Cardiac muscle cell (in vitro differentiated cells and primary cell): ENCODE measurements around the gene ASB18. TPM values are rescaled to one million over a fixed set of nuclear protein-coding genes. Genes with fewer than 3 reads are reported as not detected.
"Not testable (repeated sequence)": the region's sequence is repeated elsewhere in the genome, so short reads cannot be mapped to it uniquely, and the experiment has no call there.

Source experiments
- DNase-seq, 2 donors: peaks; one replicate each; pipeline versions ENCODE4 v3.0.0 to v3.0.0-alpha.2; 2010 to 2017; ENCODE audit warnings: low read depth in 1 of 2, low spot score in 1 of 2
- H3K27ac ChIP-seq: fragments of 200-600 bp; sonication (generic); 2 replicates; pipeline ENCODE4 v1.5.1; 2016
- H3K27me3 ChIP-seq: fragments of 200-600 bp; sonication (generic); 2 replicates; pipeline ENCODE4 v1.6.0; 2016; ENCODE audit warnings: control low read depth
- H3K36me3 ChIP-seq: fragments of 200-600 bp; sonication (generic); 2 replicates; pipeline ENCODE4 v1.5.1; 2016; ENCODE audit warnings: control low read depth
- H3K4me1 ChIP-seq: fragments of 200-600 bp; sonication (generic); 2 replicates; pipeline ENCODE4 v1.8.1; 2017; ENCODE audit warnings: low read depth, mild to moderate bottlenecking, mixed run types
- H3K4me3 ChIP-seq: fragments of 200-600 bp; sonication (generic); 2 replicates; pipeline ENCODE4 v1.5.1; 2016; ENCODE audit warnings: mild to moderate bottlenecking
- H3K9me3 ChIP-seq: fragments of 200-600 bp; sonication (generic); 2 replicates; pipeline ENCODE4 v1.5.1; 2017; ENCODE audit warnings: low read depth, mild to moderate bottlenecking, control low read depth
- CTCF ChIP-seq: IDR thresholded peaks from 2 replicates; pipeline ENCODE4 v1.5.1; 2012; ENCODE audit warnings: low read depth, mild to moderate bottlenecking, low read length
- polyA plus RNA-seq: library from polyadenylated mRNA; unstranded; fragments of >200 nt; fragmentation: Nextera tagmentation; extraction: Ambion mirVana; gene quantifications from 2 replicates; pipeline ENCODE4 v1.2.1, GENCODE V29; 2016
- total RNA-seq: library from RNA; depleted of rRNA; stranded (reverse); fragments of >200 nt; gene quantifications from 2 replicates; pipeline ENCODE4 v1.2.3, GENCODE V29; 2016

ASB18 gene
- total and polyA plus RNA-seq, 2 experiments from 2014 or later: 0.70 TPM; not detected in 1

- DNase-seq: no peak
- no peak overlapping the region for H3K27ac ChIP-seq
- no peaks in the 10 kb centered on the region for H3K9me3 ChIP-seq
- H3K4me3 ChIP-seq: no peak overlapping the region
- H3K27me3 ChIP-seq: peaks cover 13% of the 10 kb centered on the region
- H3K4me1 ChIP-seq: no peaks in the 10 kb centered on the region
- no peaks in the 10 kb centered on the region for H3K36me3 ChIP-seq
- TF ChIP-seq CTCF: no peak
These were observed 26.7 kb upstream of the ASB18 start for GRCh38 chr2:236290742-236291425.

DNA sequence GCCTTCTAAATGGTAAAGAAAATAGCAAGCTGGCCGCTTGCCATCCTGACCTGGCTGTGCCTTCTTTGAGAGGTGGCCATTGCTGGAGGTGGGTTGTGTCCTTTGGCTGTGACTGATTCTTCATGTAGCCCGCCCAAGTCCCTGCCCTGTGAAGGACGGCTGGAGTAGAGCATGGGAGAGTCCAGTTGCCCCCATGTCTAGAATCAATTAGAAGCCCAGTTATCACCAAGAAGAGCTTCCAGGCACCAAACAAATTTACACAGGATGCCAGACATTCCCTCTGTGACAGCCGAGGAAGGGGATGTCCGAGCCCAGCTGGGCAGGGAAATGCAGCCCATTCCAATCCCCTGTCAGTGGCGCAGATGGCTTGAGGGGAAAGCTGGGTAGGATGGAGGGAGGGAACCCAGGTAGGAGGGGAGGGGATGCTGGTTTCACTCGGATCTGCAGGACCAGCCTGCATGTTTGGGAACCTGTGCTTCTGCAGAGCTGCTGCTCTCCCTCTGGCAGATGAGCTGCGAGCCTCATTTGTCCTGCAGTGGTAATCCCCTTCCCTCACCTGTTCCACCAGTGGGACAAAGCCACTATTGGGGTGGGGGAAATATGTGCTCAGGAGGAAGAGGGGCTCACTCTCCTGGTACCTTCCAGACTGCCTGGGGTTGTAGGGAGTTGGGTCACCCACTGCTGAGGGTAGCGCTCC is 25.7 kb upstream of the ASB18 start:
- Histone ChIP-seq H3K36me3 (no peaks in the 10 kb centered on the region), H3K4me3 (no peak overlapping the region), H3K27me3 (peaks cover 13% of the 10 kb centered on the region), H3K27ac (no peak overlapping the region), H3K9me3 (no peaks in the 10 kb centered on the region), H3K4me1 (no peaks in the 10 kb centered on the region)
- no peak for TF ChIP-seq CTCF
- no peak for DNase-seq

- not testable (repeated sequence) for H3K4me3 ChIP-seq, H3K27ac ChIP-seq, H3K36me3 ChIP-seq, H3K4me1 ChIP-seq, H3K9me3 ChIP-seq, DNase-seq
- peaks cover 13% of the 10 kb centered on the region for H3K27me3 ChIP-seq
These were observed 24.2 kb upstream of the ASB18 start for GRCh38 chr2:236288373-236288772.

DNA sequence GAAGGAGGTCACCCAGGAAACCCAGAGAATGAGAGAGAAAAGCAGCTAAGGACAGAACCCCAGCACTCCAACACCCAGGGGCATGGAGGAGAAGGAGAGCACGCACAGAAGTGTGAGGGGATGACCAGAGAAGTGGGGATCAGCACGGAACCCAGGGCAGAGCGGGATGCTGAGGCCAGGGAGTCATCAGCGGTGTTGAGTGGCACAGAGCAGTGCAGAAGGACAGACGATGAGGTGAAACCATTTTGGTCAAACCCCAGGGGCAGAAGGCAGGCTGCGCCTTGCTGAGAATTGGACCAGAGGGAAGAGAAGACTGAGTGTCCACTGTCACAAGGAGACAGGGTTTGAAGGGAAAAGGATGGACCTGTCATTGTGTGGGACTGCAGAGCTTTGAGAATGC is 23.4 kb upstream of the ASB18 start:
- TF ChIP-seq CTCF: no peak

GRCh38 chr2:236286873-236287545 is 22.8 kb upstream of the ASB18 start:
- Histone ChIP-seq H3K4me3 (no peak overlapping the region), H3K9me3 (no peaks in the 10 kb centered on the region), H3K4me1 (no peaks in the 10 kb centered on the region), H3K36me3 (no peaks in the 10 kb centered on the region), H3K27ac (no peak overlapping the region), H3K27me3 (peaks cover 13% of the 10 kb centered on the region)
- DNase-seq: no peak
- no peak for TF ChIP-seq CTCF

More for the DNA sequence above, 23.4 kb upstream of the ASB18 start:
- no peak for DNase-seq
- Histone ChIP-seq H3K27me3 (peaks cover 13% of the 10 kb centered on the region), H3K9me3 (no peaks in the 10 kb centered on the region), H3K36me3 (no peaks in the 10 kb centered on the region), H3K4me3 (no peak overlapping the region), H3K4me1 (no peaks in the 10 kb centered on the region), H3K27ac (no peak overlapping the region)

- Histone ChIP-seq H3K9me3 (no peaks in the 10 kb centered on the region), H3K36me3 (no peaks in the 10 kb centered on the region), H3K4me3 (no peak overlapping the region), H3K4me1 (no peaks in the 10 kb centered on the region), H3K27me3 (no peaks in the 10 kb centered on the region), H3K27ac (no peak overlapping the region)
- no peak for DNase-seq
- TF ChIP-seq CTCF: no peak
These were observed 20.0 kb upstream of the ASB18 start for GRCh38 chr2:236284208-236284607.
